Neural cell (in vitro differentiated cells): ENCODE results near the gene TUBG1. TPM values are rescaled to one million over a fixed set of nuclear protein-coding genes. Genes with fewer than 3 reads are reported as not detected.

Experiments
- H2AFZ ChIP-seq: fragments of 200-600, 300-800 bp; sonication (generic), shearing (Covaris generic); 2 replicates; pipeline ENCODE4 v1.6.0; 2014; ENCODE audit warnings: low read depth, mild to moderate bottlenecking, antibody characterized with exemption, low read length, moderate library complexity
- H3F3A ChIP-seq: fragments of 200-600 bp; shearing (Covaris generic); 2 replicates; pipeline ENCODE4 v1.6.1; 2016; ENCODE audit warnings: mild to moderate bottlenecking, moderate library complexity, mixed read lengths, antibody characterized with exemption, low read length; ENCODE audit not compliant: insufficient read depth, poor library complexity, severe bottlenecking
- H3K27ac ChIP-seq: fragments of 200-600, 300-800 bp; sonication (generic), shearing (Covaris generic); 2 replicates; pipeline ENCODE4 v1.5.1; 2014; ENCODE audit warnings: mild to moderate bottlenecking, low read length, moderate library complexity
- H3K27me3 ChIP-seq: fragments of 300-800, 200-600 bp; sonication (generic), shearing (Covaris generic); 2 replicates; pipeline ENCODE4 v1.6.0; 2014; ENCODE audit warnings: mild to moderate bottlenecking, low read depth, low read length, moderate library complexity; ENCODE audit not compliant: insufficient read depth
- H3K36me3 ChIP-seq: fragments of 300-800, 200-600 bp; sonication (generic), shearing (Covaris generic); 2 replicates; pipeline ENCODE4 v1.5.1; 2014; ENCODE audit warnings: mild to moderate bottlenecking, antibody characterized with exemption, low read length, moderate library complexity; ENCODE audit not compliant: insufficient read depth
- H3K4me2 ChIP-seq: fragments of 300-800, 200-600 bp; sonication (generic), shearing (Covaris generic); 2 replicates; pipeline ENCODE4 v1.6.0; 2014; ENCODE audit warnings: mild to moderate bottlenecking, low read length
- H3K4me3 ChIP-seq: fragments of 300-800, 200-600 bp; sonication (generic), shearing (Covaris generic); 2 replicates; pipeline ENCODE4 v1.5.1; 2014; ENCODE audit warnings: mild to moderate bottlenecking, low read length, moderate library complexity
- H3K79me2 ChIP-seq: fragments of 200-600 bp; shearing (Covaris generic); replicated peaks from 2 replicates; pipeline ENCODE4 v1.6.0; 2014; ENCODE audit warnings: mild to moderate bottlenecking, low read length, moderate library complexity; ENCODE audit not compliant: insufficient read depth
- H3K9ac ChIP-seq: fragments of 300-800, 200-600 bp; sonication (generic), shearing (Covaris generic); 2 replicates; pipeline ENCODE4 v1.6.1; 2016; ENCODE audit warnings: mild to moderate bottlenecking, low read length, mixed read lengths
- H3K9me2 ChIP-seq: fragments of 200-600 bp; shearing (Covaris generic); 2 replicates; pipeline ENCODE4 v1.6.1; 2016; ENCODE audit warnings: mild to moderate bottlenecking, low read length, mixed read lengths; ENCODE audit not compliant: insufficient read depth
- H3K9me3 ChIP-seq: fragments of 200-600, 300-800 bp; sonication (generic), shearing (Covaris generic); 2 replicates; pipeline ENCODE4 v1.6.1; 2016; ENCODE audit warnings: mild to moderate bottlenecking, mixed run types, low read length, moderate library complexity, mixed read lengths
- H4K20me1 ChIP-seq: fragments of 200-600 bp; shearing (Covaris generic); 2 replicates; pipeline ENCODE4 v1.6.1; 2016; ENCODE audit warnings: mild to moderate bottlenecking, mixed run types; ENCODE audit not compliant: insufficient read depth
- EP300 ChIP-seq: fragments of 450-650 bp; conservative IDR thresholded peaks from 2 replicates; pipeline ENCODE4 v1.6.1; 2014; ENCODE audit warnings: antibody characterized with exemption, mild to moderate bottlenecking, moderate library complexity; ENCODE audit not compliant: poor library complexity, severe bottlenecking
- EZH2 ChIP-seq: fragments of 200-600, 300-800 bp; shearing (Covaris generic), sonication (generic); IDR thresholded peaks from 2 replicates; pipeline ENCODE4 v1.6.1; 2014; ENCODE audit warnings: antibody characterized with exemption, low read length, borderline replicate concordance, mild to moderate bottlenecking; ENCODE audit not compliant: insufficient read depth, poor library complexity, severe bottlenecking
- MXI1 ChIP-seq: fragments of 450-650 bp; conservative IDR thresholded peaks from 2 replicates; pipeline ENCODE4 v1.6.1; 2014; ENCODE audit warnings: antibody characterized with exemption, mild to moderate bottlenecking; ENCODE audit not compliant: poor library complexity, severe bottlenecking
- POLR2AphosphoS5 ChIP-seq: IDR thresholded peaks from 2 replicates; pipeline ENCODE4 v1.6.1; 2012
- RAD21 ChIP-seq: fragments of 450-650 bp; conservative IDR thresholded peaks from 2 replicates; pipeline ENCODE4 v1.6.1; 2014; ENCODE audit warnings: antibody characterized with exemption, mild to moderate bottlenecking, moderate library complexity
- REST ChIP-seq: IDR thresholded peaks from 2 replicates; pipeline ENCODE4 v1.6.1; 2012; ENCODE audit warnings: borderline replicate concordance
- SMC3 ChIP-seq: fragments of 450-650 bp; conservative IDR thresholded peaks from 2 replicates; pipeline ENCODE4 v1.6.1; 2014; ENCODE audit warnings: antibody characterized with exemption, mild to moderate bottlenecking, moderate library complexity; ENCODE audit not compliant: poor library complexity
- TAF1 ChIP-seq: IDR thresholded peaks from 2 replicates; pipeline ENCODE4 v1.6.1; 2012; ENCODE audit warnings: low read depth
- polyA plus RNA-seq: library from polyadenylated mRNA; depleted of rRNA; stranded (reverse); fragments of >200 nt; gene quantifications from 2 replicates; pipeline ENCODE4 v1.2.3, GENCODE V29; 2014
- TF ChIP-seq, protein P1 (sequence below): fragments of 450-650 bp; IDR thresholded peaks from 2 replicates; pipeline ENCODE4 v1.5.1; 2014; ENCODE audit warnings: antibody characterized with exemption, mild to moderate bottlenecking, moderate library complexity; ENCODE audit not compliant: poor library complexity, severe bottlenecking

Gene TUBG1
- polyA plus RNA-seq, 1 donor from 2014 or later = 14.2 TPM

- H3K9ac ChIP-seq = no peak overlapping the region
- no peaks in the 10 kb centered on the region for H3K9me3 ChIP-seq
- H2AFZ ChIP-seq = no peak overlapping the region
- no peaks in the 10 kb centered on the region for H3K9me2 ChIP-seq
- H3K36me3 ChIP-seq = no peaks in the 10 kb centered on the region
- H3K4me2 ChIP-seq = no peak overlapping the region
- H3K4me3 ChIP-seq = no peak overlapping the region
- no peaks in the 10 kb centered on the region for H3K79me2 ChIP-seq
- no peaks in the 10 kb centered on the region for H3F3A ChIP-seq
- no peaks in the 10 kb centered on the region for H4K20me1 ChIP-seq
- no peaks in the 10 kb centered on the region for H3K27me3 ChIP-seq
- no peak for TF ChIP-seq TAF1
- TF ChIP-seq MXI1 = no peak
- no peak for TF ChIP-seq SMC3
- no peak for TF ChIP-seq REST
- no peak for TF ChIP-seq RAD21
- TF ChIP-seq EZH2 = no peak
- TF ChIP-seq POLR2AphosphoS5 = no peak
- H3K27ac ChIP-seq = no peak overlapping the region
These were observed 23.5 kb downstream of the TUBG1 start for GRCh38 chr17:42632949-42633444.

DNA sequence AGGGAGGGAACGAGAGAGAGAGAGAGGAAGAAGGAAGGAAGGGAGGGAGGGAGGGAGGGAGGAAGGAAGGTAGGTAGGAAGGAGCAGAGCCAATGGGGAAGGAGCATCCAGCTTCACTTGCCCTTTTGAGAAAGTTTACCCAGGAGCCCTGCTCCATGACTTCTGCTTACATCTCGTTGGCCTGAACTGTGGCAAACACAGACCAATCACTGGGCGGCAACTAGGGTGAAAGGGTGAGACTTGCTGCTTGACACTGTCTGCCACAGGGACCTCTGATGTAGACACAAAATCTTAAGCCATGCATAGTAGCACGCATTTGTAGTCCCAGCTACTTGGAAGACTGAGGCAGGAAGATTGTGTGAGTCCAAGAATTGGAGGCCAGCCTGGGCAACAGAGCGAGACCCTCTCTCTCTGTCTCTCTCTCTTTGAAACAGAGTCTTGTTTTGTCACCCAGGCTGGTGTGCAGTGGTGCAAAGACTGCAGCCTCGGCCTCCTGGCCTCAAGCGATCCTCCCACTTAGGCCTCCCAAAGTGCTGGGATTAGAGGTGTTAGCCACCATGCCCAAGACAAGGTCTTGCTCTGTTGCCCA, 30.1 kb downstream of the TUBG1 start:
- H3K27ac ChIP-seq = no peak overlapping the region
- no peak overlapping the region for H3K4me2 ChIP-seq
- no peaks in the 10 kb centered on the region for H3F3A ChIP-seq
- H3K9me2 ChIP-seq = no peaks in the 10 kb centered on the region
- no peaks in the 10 kb centered on the region for H3K27me3 ChIP-seq
- no peak overlapping the region for H3K4me3 ChIP-seq
- H3K79me2 ChIP-seq = no peaks in the 10 kb centered on the region
- H3K9me3 ChIP-seq = no peaks in the 10 kb centered on the region
- H2AFZ ChIP-seq = no peak overlapping the region
- TF ChIP-seq REST (no peak), EZH2 (no peak), SMC3 (no peak), EP300 (no peak), POLR2AphosphoS5 (no peak), MXI1 (no peak), TAF1 (no peak), RAD21 (no peak)
- TF ChIP-seq, protein P1, sequence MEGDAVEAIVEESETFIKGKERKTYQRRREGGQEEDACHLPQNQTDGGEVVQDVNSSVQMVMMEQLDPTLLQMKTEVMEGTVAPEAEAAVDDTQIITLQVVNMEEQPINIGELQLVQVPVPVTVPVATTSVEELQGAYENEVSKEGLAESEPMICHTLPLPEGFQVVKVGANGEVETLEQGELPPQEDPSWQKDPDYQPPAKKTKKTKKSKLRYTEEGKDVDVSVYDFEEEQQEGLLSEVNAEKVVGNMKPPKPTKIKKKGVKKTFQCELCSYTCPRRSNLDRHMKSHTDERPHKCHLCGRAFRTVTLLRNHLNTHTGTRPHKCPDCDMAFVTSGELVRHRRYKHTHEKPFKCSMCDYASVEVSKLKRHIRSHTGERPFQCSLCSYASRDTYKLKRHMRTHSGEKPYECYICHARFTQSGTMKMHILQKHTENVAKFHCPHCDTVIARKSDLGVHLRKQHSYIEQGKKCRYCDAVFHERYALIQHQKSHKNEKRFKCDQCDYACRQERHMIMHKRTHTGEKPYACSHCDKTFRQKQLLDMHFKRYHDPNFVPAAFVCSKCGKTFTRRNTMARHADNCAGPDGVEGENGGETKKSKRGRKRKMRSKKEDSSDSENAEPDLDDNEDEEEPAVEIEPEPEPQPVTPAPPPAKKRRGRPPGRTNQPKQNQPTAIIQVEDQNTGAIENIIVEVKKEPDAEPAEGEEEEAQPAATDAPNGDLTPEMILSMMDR = no peak
- no peak overlapping the region for H3K9ac ChIP-seq
- H4K20me1 ChIP-seq = no peaks in the 10 kb centered on the region
- H3K36me3 ChIP-seq = no peaks in the 10 kb centered on the region
